Measurements from ENCODE around the gene ARHGAP15.

DNA sequence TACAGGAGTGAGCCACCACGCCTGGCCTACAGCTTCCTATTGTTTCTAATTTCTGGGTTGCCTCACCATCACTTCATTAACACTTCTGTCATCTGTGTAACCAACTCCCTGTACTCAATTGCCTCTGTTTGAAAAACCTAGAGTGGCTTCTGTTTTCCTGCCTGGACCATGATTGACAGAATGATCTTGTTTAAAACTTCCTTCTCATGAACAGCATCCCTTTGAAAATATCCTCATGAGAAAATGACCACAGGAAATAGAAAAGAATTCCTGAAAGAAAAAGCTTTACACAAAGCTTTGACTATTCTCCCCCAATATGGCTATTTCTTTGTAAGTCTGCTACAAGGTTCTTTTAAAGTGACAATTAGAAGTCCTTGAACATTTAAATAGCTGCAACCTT, 672.3 kb downstream of the ARHGAP15 start:
- no peak for TF ChIP-seq POLR2A (IDR thresholded peaks at IDR 0.05)
- TF ChIP-seq, protein P1, sequence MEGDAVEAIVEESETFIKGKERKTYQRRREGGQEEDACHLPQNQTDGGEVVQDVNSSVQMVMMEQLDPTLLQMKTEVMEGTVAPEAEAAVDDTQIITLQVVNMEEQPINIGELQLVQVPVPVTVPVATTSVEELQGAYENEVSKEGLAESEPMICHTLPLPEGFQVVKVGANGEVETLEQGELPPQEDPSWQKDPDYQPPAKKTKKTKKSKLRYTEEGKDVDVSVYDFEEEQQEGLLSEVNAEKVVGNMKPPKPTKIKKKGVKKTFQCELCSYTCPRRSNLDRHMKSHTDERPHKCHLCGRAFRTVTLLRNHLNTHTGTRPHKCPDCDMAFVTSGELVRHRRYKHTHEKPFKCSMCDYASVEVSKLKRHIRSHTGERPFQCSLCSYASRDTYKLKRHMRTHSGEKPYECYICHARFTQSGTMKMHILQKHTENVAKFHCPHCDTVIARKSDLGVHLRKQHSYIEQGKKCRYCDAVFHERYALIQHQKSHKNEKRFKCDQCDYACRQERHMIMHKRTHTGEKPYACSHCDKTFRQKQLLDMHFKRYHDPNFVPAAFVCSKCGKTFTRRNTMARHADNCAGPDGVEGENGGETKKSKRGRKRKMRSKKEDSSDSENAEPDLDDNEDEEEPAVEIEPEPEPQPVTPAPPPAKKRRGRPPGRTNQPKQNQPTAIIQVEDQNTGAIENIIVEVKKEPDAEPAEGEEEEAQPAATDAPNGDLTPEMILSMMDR (IDR thresholded peaks at IDR 0.05) = no peak
